Measurements from ENCODE around the gene MEGF10.

MEGF10 gene

GRCh38 chr5:127417528-127417927, 126.9 kb downstream of the MEGF10 start:
- no peak for DNase-seq

- DNase-seq = no peak
These were observed 127.8 kb downstream of the MEGF10 start for GRCh38 chr5:127418367-127418766.

GRCh38 chr5:127418974-127419682, 128.5 kb downstream of the MEGF10 start:
- no peak for DNase-seq

DNA sequence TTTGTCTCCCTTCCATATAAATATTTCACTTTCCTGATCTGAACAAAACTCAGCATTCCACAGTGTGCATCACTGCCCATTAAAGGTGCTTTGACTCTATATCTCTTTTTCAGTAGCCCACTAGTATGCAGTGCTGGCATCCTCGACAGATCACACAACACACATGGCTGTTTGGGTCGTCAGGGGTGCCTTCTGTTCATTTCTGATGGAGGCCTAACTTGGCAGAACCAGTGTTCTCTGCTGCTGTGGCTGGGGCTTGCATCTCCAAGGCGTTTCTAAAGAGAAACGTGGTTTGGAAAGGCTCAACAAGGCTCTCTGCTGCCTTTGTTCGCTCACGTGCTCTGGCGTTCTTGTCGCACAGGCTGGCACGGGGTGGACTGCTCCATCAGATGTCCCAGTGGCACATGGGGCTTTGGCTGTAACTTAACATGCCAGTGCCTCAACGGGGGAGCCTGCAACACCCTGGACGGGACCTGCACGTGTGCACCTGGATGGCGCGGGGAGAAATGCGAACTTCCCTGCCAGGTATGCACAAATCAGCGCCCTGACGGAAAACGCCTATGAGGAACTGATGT, 129.2 kb downstream of the MEGF10 start:
- DNase-seq = no peak

DNA sequence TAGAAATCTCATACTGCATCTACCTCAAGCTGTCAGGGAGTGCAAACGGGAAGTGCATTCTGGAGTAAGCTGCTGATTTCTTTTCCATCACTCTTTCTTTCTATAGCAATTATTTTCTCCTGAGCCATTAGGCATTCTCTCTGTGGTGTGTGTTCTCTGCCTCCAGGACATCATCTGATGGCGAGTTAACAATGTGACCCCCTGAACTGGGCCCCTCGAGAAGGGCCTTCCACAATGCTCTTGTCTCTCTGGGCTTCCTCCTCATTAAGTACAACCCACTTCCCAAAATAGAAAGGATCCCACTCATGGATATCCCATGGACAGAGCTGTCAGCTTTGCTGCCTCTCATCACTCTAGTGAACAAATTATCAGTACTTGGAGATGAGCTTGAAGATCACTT, 130.2 kb downstream of the MEGF10 start:
- no peak for DNase-seq

- DNase-seq = no peak
These were observed 130.9 kb downstream of the MEGF10 start for GRCh38 chr5:127421471-127421870.

- no peak for DNase-seq
These were observed 132.7 kb downstream of the MEGF10 start for GRCh38 chr5:127423173-127423798.

GRCh38 chr5:127425037-127425436, 134.4 kb downstream of the MEGF10 start:
- no peak for DNase-seq

GRCh38 chr5:127425868-127426267, 135.3 kb downstream of the MEGF10 start:
- DNase-seq = no peak

GRCh38 chr5:127426661-127427060, 136.1 kb downstream of the MEGF10 start:
- no peak for DNase-seq

DNA sequence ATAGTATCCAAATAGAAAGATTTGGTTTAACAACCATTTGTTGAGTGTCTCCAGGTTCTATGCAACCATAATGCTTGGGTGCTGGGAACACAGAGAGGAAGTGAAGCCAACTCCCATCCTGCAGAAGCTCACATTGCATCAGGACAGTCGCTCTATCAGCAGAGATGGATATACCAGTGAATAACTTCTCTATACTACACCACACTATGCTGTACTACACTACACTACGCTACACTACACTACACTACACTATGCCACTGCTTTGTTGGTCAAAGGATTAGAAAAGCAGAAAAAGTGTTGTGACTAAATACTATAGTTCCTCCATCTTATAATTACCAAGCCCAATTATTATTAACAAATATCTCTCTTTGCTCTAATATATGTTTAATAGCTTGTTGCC, 137.7 kb downstream of the MEGF10 start:
- no peak for DNase-seq

DNA sequence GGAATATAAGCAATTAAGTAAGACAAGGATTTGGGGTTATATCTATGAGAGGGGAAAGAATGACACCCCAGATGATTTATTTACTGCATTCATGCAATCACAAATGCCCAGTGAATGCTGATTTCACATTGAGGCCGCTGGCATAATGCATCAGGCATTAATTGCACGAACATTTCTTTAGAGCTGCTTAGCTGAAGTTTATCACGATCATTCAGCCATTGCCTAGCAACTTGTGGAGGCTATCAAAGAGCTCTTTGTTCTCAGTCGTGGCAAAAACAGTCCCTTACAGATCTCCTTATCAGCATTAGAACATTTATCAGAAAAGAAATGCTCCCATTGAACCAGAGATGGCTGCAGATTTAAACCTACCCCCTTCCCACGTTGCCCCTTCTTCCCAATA, 138.2 kb downstream of the MEGF10 start:
- DNase-seq = no peak

DNA sequence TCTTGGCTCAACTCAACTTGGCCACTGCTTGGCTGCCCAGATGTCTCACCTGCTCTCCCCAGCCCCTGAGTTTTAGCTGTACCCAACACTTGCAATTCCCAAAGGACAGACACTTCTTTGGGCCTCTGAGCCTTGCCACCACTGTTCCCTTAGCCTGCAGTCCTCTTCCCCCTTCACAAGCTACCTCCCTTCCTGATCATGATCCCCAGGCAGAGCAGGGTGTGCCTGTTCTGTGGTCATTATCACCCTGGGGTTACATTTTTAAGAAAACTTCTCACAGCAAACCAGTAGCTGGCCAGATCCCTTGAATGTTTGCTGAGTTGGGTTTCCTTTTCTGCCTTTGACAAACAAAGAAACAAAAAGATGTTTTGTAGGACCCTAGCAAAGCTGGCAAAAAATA, 139.3 kb downstream of the MEGF10 start:
- DNase-seq = no peak

DNA sequence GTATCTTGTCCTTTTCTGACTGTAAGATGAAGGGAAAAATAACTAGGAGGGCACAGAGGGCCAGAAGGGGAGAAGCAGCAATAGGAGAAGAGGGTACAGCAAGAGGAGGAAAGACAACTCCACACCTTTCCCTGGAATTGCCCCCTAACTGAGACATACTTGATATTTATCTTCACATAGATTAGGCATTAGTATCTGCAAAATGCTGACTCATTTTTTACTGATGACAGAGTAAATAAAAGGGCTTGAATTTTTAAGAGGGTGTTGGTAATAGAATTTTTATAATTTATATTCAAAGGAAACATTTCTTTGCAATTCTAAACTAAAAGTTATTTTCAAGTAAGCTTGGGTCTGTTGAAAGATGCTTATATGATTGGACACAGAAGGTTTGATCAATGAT, 140.0 kb downstream of the MEGF10 start:
- DNase-seq = no peak

DNA sequence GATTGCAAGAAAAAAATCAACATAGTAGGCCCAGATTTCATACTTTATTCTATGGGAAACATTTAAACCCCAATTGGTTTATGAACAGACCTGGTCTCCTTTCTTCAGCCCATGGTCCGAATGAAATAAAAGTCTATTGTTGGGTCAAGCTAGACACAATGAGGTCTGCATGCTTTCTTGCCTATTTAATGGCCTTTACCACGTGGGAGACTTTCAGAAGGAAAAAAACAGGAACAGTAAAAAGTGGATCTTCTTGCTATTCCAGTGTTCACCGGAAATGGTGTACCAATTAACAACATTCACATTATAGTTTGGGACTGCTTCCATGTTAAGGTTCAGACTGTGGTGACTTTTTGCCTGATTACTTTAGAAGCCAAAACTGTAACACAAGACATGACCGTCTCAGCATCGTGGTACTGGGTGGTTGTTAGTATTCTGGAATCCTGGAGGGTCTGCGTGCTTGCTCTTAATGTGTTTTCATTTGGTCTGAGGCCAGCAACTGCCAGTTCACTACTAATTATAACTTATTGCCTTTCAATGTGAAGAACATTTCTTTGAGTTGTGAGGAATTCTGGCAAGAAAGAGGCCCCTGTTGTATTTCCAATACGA, 141.5 kb downstream of the MEGF10 start:
- no peak for DNase-seq

GRCh38 chr5:127433526-127433925, 142.9 kb downstream of the MEGF10 start:
- DNase-seq = no peak

DNA sequence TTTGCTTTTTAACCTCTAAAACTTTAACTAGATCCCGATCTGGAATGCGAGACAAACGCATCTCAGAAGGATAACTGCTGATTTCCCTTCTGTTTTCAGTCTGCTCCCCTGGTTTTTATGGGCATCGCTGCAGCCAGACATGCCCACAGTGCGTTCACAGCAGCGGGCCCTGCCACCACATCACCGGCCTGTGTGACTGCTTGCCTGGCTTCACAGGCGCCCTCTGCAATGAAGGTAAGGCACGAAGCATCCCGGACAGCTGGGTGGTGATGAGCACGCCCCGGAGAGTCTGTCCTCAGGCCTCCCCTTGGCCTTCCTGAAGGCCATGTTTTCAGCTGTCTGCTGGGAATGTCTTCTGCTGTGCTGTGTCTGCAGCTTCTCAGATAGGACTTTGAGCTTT, 144.0 kb downstream of the MEGF10 start:
- DNase-seq = no peak

- DNase-seq = no peak
These were observed 145.2 kb downstream of the MEGF10 start for GRCh38 chr5:127435821-127436220.

DNA sequence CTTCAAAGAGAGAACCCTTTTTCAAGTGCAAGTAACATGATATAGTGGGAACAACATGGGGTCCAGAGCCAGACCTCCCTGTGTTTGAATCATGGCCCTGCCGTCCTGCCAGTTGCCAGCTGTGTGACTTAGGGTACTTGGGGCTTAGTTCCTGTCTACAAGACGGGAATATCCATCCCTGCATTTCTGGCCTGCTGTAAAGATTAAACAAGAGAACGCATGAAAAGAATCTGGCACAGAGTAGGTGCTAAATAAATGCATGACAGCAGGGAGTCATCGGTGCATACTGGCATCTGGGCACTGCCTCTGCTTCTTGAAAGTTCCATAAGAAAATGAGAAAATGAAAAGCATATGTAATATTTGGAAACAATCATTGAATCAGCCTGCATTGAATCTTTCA, 149.0 kb downstream of the MEGF10 start:
- no peak for DNase-seq

GRCh38 chr5:127440831-127441230, 150.2 kb downstream of the MEGF10 start:
- DNase-seq = no peak

- DNase-seq = no peak
These were observed 151.3 kb downstream of the MEGF10 start for GRCh38 chr5:127441799-127442484.

GRCh38 chr5:127444171-127444570, 153.6 kb downstream of the MEGF10 start:
- no peak for DNase-seq

GRCh38 chr5:127445328-127445727, 154.7 kb downstream of the MEGF10 start:
- no peak for DNase-seq

- no peak for DNase-seq
These were observed 156.0 kb downstream of the MEGF10 start for GRCh38 chr5:127446626-127447025.

Measured in activated T-cell treated with anti-CD3 and anti-CD28 coated beads, Interleukin-2, amount 50 U/mL, for 1 hour (primary cell).